NCI-H446 (cell line): ENCODE data around the gene TAF15.

Experiments used
- DNase-seq, 2 experiments: peaks; one replicate each; lab custom pipeline; 2025; lab: John Stamatoyannopoulos, UW

The TAF15 gene

DNA sequence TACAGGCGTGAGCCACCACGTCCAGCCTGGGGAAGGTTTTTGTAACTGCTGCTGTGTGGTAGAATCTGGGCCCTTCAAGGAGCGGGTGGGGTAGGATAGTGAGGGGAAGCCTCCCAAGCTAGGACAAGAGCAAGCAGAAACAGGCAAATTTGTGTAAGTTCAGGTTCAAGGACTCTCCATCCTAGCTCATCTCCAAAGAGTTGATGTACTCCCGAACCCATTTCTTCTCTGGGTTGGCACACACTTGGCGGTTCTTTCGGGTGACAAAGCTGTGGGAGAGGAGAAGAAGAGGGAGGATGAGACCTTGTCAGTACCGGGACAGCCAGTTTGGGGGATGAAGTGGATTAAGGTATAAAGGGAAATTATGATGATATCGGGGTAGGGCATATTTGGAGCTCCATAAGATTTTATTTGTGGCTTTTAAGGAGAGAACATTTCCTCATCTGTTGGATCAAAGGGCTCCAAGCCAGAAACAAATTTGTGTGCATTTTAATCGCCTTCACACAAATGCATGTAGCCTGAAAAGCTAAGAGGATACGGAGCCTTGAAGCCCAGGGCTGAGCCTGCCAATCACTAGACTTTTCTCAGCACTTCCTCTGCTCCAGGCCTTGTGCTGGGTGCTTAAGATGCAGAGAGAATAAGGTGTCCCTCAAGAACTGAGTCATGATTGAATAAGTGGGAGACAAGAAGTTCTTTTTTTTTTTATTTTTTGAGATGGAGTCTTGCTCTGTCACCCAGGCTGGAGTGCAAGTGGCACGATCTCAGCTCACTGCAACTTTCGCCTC, 63.1 kb downstream of the TAF15 start:
- DNase-seq: no peak

DNA sequence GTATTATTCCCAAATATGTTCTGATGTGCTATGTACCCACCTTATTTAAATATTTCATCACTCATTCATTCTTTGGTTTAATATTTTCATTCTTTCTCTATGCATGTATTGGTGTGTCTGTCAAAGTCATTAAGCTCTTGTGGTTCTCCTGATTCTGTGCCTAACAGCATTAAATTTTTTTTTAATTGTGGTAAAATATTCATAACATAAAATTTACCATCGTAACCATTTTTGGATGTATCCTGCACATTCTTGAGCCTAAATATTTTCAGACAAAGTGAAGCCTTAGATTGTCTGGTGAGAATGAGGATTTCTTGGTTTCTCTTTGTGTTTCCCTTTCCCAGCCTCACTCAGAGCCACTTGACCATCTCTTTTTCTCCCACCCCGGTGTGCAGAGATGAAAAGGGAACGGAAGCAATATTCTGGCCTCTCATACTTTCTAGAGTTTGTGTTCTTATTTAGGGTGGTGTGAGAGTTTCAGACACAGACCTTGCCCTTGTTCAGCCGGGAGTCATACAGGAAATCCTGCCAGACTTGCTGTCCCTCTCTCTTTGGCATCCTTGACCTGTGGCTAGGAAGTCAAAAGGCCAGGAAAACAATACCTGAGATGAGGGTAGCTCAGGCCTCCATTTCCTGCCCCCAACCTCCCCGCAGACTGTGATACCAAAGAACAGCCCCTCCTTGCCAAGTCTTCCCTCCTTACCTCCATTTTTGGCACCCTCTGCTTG, 66.0 kb downstream of the TAF15 start:
- DNase-seq: no peak

DNA sequence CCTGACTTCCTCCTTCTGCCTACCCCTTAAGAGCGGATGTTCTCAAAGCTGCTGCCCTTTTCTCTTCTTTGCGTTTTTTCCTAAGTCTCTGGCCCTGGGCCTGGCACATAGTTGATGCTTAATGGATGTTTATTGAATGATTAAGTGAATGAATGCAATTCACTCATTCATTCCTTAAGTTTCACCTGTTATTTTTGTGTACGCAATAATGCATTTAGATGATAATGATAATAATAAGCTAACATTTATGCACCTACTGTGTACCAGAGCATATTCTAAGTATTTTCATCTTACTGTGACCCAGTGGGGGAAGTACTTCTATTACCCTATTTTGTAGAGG, 66.5 kb downstream of the TAF15 start:
- no peak for DNase-seq

DNA sequence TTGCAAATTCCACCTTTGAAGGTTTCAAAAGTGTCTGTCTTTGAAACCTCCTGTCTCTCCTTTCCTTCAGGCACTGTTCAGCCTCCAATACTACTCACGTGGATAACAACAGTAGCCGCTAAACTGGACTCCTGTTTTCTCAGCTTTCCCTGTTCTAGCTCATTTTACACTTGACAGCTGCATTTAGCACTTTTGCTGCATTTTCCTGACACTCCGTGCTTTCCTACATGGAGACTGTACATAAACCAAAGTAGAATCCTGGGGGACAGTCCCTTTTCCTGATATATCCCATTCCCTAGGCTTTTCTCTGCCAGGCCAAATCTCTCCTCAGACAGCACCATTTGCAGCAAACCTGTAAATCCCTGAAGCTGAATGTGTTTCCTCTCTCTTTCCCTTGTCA, 67.2 kb downstream of the TAF15 start:
- DNase-seq: no peak

DNA sequence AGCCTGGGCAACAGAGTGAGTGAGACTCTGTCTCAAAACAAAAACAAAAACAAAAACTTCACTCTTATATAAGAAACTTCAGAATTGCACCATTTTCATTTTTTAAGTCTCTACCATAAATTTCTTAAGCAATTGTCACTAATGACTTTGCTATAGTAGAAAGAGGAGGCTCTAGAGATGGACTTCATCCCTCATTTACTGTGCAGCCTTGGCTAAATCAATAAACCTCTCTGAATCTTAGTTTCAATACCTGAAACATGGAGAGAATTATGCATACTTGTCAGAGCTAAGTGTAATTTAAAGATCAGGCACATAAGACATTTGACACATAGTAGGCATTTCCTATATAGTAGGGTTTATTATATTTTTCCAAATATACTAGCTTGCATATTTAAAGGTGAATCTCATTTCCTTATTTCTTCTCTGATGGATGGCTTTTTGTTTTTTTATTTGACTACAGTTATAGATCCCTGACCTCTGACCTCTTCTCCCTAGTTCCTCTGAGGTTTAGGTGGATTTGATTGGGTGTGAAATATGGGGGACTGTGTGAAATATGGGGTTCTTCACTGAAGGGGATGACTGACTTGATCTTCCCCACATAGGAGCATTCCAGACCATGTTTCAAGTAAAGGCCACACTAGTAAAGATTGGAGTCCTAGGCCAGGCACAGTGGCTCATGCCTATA, 68.2 kb downstream of the TAF15 start:
- DNase-seq: no peak

DNA sequence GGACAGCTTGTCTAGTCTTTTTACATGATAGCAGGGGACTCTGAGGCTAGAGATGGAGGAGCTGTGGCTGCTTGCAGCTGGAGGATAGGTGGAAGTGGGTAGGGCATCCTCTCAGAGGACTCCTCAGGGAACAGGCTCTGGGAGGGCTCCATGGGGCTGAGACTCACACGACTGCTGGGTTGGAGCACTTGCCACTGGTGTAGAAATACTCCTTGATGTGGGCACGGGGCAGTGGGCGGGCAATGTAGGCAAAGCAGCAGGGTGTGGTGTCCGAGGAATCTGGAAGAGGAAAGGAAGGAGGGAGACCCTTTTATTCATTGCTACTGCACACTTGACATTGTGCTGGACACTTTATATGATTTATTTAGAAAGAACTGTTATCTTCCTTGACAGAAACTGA, 69.1 kb downstream of the TAF15 start:
- no peak for DNase-seq

DNA sequence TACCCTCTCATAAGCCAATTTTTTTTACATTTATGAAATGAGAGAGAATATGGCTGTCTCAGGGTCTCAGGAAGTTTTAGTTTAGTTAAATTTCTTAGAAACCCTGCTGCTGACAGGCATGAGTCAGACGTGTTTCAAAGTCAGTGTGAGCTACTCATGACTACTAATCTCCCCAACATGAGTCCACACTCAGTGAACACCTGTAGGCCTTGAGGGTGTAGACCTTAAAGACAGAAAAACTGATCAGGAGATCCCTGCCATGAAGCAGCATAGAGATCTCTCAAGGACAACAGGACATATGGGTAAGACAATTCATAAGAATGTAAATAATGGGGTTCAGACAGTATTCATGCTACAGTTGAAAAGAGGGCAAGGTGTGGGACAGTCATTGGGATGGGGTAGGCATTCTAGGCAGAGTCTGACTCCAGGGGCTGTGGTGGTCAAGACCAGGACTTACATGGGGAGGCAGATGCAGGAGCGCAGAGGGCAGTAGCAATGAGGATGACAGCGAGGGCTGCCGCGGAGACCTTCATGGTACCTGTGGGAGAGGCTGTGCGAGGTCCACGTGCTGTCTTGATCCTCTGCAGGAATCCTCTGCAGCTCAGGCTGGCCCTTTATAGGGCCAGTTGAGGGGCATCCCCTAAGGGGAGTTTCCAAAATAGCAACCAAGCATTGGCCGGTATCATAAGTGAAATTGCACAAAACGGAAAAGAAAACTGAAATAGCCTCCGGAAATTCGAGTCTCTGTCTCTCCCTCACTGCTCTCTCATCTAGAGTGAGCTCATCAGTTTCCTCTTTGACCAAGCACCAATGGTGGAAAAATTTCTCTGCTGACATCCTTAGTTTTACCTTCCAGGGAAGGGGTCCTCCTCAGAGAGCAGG, 70.7 kb downstream of the TAF15 start, which contains the start of gene CCL5:
Gene CCL5 (minus strand): TSS at position 588 of the 882 bp plus-strand sequence.
- DNase-seq: no peak

DNA sequence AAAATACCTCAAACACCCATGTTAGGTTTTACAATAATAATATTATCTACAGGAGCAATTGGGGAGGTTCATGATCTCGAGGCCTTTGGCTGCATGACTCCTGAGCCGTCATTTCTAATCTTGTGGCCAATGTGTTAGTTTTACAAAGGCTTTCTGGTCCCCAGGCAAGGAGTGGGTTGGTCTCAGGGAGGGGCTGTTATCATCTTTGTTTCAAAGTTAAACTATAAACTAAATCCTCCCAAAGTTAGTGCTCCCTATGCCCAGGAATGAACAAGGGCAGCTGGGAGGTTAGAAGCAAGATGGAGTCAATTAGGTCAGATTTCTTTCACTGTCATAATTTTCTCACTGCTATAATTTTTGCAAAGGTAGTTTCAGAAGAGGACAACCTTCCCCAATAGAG, 80.0 kb downstream of the TAF15 start:
- no peak for DNase-seq

DNA sequence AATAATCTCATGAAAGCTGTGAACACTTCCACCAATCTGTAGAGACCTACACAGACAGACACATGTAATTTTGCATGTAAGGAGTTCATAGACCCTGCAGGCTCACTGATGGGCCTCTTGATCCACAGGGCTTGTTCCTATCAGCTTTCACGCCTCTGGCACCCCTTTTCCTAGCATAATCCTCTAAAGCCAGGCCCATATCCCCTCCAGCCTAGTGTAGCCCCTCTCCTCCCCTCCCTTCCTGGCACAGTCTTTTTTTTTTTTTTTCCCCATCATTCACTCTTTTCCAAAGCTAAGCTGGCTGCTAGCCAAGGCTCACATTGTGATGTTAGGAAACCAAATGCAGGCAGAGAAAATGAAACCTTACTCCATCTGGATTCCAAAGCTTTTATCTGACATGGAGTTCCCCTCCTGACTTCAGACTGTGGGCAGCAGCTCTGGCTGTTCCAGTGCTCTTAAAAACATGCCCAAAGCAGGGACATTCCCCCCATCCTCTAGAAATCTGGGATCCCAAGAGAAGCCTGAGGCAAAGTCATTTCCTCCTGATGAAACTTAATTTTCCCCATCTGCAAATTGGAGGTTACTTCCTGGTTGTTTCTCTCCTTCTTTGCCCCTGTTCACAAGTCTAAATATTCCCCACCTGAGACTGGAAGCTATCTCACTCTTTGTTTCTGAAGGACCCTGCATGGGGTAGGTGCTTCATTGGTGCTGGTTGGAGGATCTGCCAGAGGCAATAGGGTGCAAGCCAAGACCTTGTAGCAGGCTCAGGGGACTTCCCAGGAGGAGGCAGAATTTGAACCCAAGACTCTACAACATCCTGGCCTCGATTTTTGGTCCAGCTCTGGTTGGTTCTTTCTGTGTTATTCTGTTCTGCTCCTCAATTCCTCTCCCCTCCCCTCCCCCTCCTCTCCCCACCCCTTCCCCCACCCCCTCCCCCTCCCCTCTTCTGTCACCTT, 80.8 kb downstream of the TAF15 start:
- peak; percentile 18 to 65 for DNase-seq

DNA sequence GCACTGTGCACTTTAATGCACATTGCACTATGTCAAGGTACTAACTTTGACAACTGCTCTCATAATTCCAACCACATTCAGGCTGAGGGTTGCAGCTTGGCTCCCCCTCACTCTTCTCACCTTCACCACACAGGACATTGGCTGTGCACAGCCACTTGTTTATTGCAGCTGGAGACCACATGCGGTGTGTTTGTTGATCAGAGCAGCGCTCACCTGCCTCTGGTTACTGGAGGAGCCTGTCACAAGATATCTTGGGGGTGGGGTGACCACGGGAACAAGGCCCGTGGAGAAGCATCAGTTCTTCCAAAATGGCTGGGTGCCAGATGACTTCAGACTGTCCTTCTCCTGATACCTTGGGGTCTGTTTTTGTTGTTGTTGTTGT, 81.5 kb downstream of the TAF15 start:
- no peak for DNase-seq

DNA sequence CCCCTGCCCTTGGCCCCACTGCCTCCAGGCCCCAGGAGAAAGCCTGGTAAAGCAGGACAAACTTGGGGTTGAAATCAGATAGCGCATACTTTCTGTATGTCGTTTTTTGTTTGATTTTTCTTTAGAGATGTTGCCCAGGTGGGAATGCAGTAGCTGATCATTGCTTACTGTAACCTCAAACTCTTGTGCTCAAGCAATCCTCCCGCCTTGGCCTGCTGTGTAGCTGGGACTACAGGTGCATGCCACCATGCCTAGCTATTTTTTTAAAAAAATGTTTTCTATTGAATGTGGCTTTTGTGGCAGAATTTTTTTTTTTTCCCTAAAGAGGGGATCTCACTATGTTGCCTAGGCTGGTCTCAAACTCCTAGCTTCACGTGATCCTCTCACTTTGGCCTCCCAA, 82.0 kb downstream of the TAF15 start:
- no peak for DNase-seq

DNA sequence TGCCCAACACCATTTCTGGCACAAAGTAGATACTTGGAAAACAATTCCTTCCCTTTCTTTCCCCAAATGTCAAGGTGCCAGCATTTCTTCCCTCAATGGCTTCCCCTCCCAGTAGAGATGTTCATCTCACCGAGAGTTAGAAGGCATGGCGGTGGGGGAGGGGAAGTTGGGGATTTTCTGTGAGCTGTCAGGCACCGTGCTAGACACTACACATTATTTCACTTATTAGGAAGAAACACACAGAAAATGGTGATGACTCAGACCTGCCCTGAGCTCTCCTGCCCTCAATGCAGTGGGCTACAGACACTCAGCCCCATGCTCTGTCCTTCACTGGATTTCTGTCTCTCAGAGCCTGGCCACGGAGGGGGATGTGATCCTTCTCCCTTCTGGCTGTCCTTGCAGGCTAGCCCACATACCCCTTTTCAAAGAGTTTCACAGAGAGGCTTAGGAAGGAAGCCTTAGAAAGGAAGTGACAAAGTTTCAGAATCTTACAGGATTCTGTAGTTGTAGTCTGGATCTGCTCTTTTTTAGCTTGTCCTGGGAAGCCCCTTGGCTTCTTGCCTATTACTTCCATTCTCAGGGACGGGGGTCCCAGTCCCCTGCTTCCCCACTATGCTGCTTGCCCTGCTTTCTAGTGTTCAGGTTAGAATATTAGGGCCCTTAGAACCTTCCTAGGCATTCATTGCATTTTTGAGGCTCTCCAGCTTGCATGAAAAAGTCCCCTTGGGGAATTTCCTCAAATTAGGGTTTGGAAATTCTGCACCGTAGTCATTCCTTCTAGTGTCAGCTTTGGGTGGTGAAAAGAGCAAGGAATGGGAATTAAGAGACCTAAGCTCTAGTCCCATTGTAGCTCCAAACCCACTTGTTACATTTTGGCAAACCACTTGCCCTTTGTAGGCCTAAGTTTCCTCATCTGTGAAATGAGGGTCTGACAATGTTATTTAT, 83.1 kb downstream of the TAF15 start:
- DNase-seq: no peak

DNA sequence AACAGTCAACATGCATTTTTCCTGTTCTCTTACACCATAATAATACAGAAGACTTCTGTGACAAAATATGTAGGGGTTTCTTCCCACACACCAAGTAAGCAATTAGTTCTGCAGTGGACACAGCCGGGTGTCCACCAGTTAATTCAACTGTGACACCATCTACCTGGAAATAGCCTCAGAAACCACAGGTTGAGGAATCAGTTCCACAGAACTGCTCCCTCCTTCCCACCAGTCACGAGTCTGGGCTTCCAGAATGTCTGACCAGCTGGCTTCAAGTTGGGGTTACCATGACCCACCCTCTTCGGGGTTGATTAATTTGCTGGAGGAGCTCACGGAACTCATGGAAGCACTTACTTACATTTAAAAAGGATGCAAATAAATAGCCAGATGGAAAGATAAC, 84.5 kb downstream of the TAF15 start:
- DNase-seq: no peak

DNA sequence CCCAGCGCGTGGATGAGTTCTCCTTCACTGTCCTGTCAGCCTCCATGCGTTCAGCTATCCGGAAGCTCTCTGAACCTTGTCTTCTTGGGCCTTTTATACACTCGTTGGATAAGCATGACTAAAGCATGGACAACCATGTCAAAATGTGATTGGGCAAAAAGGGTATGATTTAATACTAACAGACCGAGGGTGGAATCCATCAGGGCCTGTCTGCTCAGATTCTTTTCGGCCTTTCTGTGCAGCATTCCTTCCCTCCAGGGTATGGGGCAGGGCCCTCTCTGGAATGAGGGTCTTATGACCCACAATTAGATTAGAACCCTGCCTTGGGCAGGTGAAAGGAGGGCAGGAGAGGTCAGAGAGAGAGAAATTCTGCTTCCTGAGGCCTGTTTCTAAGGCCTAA, 84.9 kb downstream of the TAF15 start:
- no peak for DNase-seq

DNA sequence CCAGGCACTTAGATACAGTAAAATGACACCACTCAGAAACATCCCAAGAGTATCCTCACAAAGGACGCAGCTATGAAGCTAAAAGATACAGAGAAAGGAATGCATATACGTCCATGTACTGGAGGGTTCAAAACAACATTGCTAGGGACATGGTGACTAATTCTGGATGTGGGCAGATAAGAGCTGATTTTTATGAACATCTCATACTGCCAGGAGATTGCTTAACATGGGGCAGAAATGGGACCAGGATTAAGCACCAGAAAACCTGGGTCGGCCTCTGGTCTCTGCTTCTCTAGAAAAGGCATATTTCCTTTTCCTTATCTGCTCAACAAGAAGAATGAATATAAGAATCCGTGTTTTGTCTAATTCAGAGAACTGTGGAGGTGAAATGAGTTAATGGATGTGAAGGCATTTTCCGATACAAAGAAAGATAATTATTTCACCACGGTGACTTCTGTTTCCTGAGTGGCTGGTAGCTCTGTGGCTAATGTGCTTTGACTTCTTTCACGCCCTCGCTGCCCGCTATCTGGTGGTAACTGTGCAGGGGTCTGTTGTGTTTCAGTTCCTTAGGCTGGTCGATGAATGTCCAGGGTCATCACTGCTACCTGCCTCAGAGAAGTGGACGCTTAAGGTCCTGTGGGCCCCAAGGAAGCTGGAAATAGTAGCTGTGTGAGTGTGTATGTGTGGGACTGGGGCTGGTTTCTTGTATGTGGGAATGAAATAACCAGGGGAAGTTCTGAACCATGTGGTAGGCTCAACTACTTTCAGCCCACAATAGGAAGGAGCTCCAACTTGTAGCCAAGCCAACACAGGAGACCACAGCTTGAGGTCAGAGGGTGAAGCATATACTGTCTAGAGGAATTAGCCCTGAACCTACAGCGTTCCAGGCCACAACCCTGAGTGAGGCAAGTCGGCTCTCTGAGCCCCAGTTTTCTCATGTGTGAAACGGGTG, 86.6 kb downstream of the TAF15 start:
- DNase-seq: no peak
